GM18499 (cell line): ENCODE results near the gene GPC4.

Source experiments
- ATAC-seq: cut with Tn5 transposase; IDR thresholded peaks from one replicate; pipeline ENCODE4 v1.9.1; 2021; ENCODE audit warnings: moderate number of reproducible peaks; ENCODE audit not compliant: insufficient read depth, unreplicated experiment

GPC4 gene

DNA sequence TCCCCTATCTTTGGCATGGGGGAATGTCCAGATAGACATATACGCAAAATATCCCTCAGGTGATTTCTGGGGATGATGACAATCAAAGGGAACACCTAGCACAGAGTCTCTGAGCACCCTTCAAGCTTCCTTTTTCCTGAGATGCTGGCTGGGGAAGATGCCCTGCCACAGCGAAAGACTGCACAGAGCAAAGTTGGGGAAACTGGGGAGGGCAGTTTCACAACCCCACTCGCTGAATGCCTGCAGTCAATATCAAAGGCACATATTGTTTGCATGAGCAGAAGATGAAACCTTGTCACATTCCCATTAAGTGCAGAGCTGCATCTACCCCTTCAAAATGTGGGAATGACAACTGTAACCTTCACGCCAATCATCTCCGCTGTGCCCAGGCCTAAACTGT, 2.6 kb downstream of the GPC4 start:
- no peak for ATAC-seq

DNA sequence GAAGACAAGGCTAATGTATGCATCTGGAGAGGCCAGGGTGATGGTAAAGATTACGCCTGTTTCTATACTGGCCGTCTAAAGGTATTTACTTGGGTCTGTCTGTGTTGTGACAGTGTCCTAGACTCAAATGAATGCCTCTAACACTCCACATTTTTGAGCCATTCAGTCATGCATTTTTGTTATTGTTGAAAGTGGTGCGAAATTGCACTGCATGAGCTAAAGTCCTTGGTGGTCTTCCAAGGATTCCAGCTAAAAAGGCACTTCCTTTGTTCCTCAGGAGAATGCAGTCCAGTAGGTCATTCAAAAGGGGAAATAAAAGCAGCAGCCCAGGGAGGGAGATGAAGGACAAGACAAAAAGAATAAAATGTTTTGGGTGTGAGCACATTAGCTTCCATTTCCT, 3.0 kb downstream of the GPC4 start:
- no peak for ATAC-seq

DNA sequence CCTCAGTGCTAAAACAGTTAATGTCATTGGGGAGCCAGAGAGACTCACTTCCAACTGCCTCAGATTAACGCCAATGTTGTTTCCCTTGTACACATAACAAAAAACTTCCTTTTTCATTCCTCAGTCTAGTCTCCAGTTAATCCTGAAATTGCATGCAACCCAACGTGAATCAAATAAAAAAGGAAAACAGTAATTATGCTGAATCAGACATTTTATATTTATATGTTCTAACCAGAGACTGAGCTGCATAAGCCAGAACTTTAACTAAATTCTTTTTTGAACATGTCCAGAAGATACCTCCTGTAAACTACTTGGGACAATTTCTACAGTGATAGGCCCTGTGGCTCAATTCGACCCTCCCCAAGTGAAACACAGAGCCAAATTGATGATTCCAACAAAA, 4.7 kb downstream of the GPC4 start:
- ATAC-seq, result no peak

DNA sequence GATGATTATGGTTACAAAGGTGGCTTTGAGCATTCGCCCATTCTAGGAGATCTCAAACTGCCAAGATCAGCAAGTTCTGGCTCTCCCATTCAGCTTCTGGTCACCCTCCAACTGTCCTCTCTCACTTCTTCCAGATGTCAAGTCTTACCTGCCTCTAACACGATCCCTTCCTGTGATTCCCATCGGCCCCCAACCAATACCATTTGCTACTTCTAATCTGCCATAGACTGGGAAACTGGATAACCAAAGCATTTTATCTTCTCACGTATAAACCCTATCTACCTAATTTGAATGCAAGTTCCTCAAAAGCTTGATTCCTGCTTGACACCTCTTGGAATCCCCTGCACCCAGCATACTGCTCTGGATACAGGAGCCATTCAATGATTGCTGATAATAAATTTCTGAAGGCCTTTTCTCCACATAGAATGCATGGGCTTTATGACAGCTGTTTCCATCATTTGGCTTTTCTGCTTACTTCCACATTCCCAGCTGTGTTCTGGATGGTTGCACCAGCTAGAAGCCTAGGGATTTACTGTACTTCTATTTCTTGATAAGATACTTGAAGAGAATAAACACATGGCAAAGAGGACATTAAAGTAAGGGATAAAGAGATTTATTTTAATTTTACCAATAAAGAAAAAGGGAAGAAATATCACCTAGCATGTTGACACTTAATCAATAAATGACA, 9.6 kb downstream of the GPC4 start:
- no peak for ATAC-seq

DNA sequence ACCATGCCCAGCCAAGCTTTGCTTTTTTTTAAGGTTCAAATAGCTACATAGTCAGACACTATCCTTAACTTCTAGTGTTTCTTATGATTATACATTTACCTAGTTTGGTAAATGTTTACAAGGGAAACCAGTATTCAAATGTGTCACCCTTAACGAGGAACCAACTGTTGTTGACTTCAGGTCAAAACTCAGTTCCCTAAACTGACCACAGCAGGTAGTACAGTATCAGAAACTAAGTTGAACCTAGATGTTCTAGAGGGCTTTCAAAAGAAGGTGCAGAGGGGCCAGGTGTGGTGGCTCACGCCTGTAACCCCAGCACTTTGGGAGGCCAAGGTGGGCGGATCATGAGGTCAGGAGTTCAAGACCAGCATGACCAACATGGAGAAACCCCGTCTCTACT, 11.3 kb downstream of the GPC4 start:
- no peak for ATAC-seq

DNA sequence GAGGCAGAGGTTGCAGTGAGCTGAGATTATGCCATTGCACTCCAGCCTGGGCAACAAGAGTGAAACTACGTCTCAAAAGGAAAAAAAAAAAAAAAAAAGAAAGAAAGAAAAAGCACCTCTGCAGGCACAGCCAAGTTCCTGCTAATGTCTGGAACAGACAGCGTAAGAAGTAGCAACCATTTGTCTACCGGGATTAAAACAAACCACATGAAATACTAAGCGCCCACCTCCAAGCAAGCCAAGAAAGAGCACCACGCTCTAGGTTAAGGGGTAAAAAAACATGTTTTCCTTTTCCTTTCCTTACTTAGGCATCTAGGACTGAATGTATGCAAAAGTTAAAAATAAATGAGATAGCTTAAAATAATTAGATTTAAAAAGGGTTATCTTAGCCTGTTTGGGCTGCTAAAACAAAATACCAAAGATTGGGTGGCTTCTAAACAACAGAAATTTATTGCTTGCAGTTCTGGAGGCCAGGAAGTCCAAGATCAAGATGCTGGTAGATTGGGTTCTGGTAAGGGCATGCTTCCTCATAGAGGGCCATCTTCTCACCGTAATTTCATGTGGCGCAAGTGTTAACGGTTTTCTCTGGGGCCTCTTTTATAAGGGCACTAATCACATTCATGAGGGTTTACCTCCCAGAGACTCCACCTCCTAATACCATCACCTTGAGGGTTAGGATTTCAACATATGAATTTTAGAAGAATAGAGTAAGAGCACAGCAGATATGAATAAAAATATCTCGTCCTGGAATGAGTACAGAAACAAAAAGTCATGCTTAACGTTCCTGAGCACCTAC, 12.3 kb downstream of the GPC4 start:
- ATAC-seq, result no peak

DNA sequence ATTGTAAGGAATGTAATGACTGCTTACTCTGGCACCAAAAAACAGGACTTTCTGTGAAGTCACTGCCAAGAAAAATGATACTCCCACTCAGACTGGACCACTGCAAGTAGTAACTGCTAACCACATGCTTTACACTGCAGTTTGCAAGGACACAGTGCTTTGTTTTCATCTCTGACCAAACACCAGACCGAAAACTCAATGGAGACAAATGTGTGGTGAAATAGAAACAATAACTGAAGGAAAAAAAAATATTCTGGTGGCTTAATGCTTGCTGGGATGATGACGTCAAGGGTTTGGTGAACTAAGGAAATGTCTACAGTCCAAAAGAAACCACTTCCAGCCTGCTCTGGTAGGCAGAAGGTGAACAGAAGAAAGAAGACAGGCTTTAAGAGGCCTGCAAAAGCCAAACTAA, 13.2 kb downstream of the GPC4 start:
- ATAC-seq, result no peak

DNA sequence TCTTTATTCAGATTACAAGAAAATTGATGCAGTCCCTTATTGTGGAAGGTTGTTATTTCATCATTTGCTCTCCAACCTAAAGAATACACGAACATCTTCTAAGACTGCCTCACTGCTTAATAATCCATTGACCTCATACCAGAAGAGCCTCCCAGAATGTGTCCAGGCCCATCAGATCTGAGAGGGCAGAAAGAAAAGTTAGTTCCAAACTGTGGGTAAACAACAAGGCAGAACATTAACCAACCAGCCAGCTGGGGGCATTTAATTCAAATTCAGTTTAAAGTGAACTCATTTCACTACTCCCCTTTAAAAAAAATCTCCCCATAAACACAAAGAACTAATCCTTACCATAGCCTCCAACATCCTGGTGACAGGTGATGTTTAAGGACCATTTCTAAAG, 13.8 kb downstream of the GPC4 start:
- ATAC-seq, result no peak

DNA sequence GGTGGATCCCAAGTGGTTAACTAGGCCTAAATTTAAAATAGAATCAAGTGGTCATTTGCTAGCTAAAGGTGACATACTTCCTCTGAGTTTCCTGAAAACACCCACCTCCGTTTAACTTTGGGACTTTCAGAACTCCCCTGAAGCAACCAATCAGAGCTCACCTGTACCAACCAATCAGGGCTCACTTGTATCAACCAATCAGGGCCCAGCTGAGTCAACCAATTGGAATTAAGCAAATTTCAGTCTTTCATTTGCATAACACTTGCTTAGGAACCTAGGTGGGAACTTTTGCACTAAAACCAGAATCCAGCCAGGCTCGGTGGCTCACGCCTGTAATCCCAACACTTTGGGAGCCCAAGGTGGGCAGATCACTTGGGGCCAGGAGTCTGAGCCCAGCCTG, 15.9 kb downstream of the GPC4 start:
- ATAC-seq, result no peak

DNA sequence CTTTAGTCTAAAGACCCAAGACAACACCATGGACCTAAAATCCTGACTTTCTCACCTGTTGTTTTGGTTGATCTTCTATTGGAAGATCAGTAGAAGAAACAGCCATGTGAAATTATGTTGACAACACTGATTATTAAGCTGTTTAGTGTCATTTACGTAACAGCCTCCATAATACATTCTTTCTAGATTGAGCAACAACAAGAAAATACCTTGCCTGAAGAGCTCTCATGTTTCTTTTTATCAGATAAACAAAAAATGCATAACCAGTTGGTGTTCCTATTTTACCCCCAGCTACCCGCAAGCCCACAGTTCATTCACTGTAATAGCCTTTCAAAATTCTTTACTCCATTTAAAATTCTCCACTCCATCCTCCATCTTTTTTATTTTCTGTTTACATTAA, 20.5 kb downstream of the GPC4 start:
- ATAC-seq, result no peak

DNA sequence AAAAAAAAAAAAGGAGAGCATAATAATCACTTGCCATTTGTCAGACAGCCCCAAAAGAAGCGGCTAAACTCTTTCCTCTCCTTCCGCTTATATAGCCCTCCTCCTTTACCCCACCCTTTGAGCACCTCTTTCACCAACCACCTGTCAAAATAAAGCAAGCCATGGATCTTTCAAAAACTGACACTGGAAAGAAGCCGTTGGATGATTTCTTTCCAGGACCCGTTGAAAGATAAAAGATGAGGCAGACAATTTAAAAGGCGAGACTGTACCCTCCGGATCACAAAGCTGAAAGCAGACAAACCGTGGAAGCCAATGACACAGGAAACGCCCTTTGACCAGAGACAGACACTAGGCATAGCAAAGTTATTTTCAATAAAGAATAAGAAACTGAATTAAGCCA, 22.6 kb downstream of the GPC4 start:
- no peak for ATAC-seq

DNA sequence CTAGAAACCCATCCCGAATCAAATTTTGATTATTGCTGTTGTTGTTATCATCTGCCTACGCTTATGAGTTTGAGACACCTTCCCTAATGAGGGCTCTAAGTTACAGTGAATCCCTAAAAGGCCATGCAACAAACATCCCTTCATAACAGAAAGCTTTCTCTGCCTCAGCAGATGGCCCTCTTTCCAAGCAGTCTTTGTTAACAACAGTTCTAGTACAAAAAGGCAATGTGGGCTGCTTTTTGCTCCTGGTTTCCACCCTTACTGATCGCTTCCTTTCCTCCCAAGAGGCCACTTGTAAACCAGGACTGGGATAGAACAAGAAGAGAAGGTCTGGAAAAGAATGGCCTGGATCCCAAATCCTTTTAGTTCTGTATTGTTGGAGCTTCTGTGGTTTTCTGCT, 24.2 kb downstream of the GPC4 start:
- ATAC-seq, result no peak

DNA sequence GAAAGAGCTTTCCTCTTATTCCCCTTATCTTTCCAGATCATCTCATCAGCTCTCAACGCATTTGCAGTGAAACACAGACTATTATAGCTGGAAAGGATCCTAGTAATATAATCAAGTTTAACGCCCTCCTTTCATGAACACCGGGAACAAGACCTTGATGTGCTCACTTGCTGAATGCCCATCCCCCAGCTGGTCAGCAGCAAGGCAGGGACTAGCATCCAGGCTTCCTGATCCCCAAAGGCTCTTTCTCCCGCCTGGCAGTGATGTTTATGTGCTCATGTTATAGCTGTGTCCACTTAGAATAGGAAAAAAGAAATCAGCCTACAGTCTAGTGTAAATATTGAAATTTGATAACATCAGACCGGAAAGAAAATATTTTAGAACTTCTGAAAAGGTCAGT, 24.6 kb downstream of the GPC4 start:
- ATAC-seq, result no peak

DNA sequence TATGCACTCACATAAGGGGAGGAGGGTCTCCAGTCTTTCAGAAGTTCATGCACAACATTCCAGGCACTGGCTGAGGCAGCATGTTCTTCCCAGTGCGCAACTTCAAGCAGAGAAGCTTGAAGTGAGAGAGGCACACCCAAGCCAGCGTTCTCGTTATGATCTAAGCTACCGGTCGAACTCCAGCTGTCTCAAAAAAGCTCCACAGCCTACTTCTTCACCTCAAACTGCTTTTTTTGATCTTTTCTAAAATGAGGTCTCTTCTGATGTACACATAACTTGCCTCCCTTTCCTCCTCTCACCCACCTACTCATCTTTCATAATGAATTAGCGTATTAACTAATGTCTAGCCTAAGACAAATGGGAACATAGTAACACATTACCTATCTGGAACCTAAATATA, 25.3 kb downstream of the GPC4 start:
- no peak for ATAC-seq

DNA sequence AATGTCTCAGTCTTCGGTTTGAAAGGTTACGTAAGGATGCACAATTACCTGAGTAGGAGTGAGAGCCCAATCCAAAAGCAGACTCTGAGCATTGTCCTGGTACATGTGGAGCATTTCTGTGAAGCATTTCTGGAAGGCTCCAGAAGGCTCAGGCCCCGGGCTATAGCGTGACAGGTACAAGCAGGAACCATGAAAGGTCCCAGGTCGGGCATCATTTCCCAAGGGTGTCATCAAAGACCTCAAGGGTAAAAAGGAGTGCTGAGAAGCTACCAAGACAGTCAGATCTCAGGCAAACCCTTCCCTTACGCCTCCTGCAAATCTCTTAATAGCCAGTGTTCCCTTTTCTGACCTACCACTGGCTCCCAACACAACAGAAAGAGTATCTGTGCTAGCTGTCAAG, 30.8 kb downstream of the GPC4 start:
- no peak for ATAC-seq

DNA sequence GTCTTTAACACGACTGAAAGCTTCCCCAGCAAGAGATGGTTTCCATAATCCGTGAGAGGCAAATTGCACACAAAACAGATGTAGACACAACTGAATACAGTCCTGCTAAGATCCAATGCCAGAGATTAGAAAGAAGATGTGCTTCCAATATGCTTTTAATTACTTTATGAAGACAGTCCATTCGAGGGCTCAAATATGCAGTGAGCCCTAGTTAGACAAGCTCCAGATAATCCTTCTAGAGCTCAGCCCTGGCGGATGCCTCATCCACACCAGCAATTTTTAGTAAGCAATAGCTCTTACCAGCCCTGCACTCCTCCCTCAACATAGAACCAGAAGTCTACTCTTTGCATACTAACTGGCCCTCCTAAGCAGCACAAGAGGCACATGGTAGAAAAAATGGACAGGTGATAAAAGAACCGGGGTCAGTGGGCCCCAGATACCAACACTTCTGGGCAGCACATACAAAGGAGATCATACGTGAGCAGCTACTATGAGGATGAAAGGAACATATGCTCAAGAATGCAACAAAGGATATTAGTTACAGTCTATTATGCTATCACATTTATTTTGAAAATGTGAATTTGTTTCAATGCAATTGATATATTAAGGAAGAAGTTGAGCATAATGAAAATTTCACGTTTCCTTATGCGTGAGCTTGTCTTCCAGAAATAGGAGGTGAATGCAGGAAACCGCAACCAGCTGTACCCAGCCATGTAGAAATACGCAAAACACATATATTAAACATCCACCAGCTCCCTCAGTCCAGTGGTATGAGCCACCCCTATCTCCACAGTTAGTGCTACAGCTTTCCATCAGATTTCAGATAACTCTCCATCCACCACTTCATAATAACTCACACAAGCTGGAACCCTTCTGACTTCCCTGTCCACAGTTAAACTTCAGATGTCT, 34.3 kb downstream of the GPC4 start:
- no peak for ATAC-seq

DNA sequence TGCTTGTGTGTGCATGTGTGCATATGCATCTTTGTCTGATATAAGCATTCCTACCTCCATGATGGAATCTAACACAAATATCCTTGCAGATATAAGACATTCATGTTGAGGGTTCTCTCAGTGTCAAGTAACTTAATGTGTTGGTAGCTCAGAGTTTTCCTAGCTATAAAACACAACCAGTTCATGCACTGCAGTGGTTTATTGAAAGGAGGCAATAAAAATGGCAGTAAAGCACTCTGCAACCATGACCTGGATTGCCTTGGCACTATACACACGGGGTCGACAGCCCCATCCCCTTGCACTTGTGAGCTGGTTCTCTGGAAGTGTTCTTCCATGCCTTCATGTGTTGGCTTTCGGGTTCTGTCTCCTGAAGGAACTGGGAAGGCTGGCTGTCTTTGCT, 38.9 kb downstream of the GPC4 start:
- ATAC-seq, result no peak

DNA sequence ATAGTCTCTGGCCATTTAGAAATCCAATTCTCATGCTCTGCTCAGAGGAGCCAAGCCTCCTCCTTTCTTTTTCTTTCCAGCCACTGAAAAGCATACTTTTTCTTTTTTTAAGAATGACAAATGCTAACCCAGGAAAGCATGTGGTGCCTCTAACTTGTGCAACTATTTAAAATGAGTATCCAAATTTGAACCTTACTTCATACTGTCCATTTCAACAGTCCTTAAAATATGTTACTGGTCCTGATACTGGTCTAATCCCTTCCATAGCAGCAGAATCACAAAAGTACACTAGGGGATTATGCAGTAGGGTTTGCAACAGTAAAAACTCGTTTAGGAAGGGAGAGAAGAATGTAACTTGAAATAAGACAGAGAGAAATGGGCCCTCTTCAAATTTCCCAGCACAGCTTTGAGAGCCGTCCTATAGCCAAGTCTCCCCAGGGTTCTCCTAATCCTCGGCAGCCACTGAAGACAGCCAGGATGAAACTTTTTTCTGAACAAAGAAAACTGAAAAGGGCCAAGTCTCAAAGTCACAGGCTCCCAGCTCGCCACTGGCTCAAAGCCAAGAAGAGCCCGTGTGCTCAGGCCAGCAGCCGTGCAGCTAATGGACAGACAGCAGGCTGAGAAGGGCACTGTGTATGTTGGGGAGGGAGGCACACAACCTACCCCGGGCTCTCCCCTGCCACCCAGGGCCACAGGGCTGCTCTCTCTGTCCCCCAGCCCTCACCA, 39.5 kb downstream of the GPC4 start:
- no peak for ATAC-seq

DNA sequence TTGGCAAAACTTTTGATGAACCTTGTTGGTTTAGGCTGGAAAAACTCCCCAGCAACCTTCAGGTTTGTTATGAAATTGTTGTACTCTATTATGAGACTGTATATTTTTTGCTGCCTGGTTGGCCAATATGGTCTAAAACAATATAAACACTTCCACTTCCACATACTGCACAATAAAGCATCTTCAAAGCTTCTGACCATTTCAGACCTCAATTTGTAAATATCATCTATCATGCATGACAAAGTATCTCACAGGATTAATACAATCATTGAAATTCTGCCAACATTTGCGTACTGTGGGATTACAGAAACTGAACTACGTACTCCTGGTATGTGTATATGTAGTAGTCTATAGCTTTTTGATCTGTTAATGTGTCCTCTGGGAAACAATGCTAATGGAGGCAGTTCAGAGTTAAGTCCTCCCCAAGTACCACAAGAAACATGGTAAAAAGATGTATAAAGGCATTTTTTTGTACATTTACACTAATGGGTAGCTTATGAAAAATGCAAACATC, 40.4 kb downstream of the GPC4 start:
- ATAC-seq, result no peak

DNA sequence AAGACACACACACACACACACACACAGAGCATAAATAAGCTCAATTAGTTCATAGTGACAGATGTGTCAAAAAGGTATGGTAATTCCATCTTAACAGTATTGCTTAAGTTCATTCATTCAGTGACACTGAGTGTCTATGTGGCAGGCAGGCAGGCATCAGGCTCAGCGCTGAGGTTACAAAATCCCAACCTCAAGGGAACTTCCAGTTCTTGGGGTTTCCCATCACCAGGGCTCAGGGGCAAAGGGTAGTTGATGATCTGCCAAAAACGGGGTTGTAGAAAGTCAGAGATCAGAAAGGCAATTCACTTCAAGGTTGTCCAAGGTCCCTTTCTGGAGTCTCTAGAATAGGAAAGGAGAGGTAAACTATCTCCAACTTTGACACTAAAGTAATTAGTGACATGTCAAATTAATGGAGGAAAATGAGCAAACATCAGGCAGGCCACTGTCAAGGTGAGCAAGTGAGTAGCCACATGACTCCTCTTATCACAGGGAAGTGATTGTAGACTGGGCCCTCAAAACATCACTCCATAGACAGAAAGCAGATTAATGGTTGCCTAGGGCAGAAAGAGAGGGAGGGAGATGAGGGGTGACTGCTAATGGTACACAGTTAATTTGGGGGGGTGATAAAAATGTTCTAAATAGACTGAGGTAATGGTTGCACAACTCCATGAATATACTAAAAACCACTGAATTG, 41.8 kb downstream of the GPC4 start:
- no peak for ATAC-seq
